ENCODE results near the gene FAAH. TPM values are rescaled to one million over a fixed set of nuclear protein-coding genes. Genes with fewer than 3 reads are reported as not detected.

FAAH gene
- total RNA-seq, 5 donors from 2014 or later (not counting 1 experiment from before 2014, with no cell fraction given), result 5.9 to 10.4 (median 9.5) TPM

DNA sequence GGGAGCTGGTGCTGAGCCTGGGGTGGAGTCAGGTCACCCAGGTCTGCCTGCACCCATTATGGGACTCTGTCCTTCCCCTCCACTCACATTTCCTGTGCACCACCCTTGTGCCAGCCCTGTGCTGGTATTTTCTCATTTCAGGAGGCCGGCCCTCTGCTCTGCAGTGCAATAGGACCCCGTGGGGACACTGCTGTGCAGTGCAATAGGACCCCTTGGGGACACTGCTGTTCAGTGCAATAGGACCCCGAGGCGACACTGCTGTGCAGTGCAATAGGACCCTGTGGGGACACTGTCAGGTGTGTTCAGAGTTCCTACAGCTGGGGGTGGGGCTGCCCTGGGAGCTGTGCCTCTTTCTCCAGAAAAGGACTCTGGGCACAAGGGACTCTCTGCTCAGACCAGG is 59.3 kb downstream of the FAAH start:
- CTCF ChIA-PET, result no interaction called here
- H3K4me1 Mint-ChIP-seq, result peaks cover 4 to 8% (median 4%) of the 10 kb centered on the region in 3 donors
- no peak overlapping the region for H3K27ac Mint-ChIP-seq
- peaks cover 39 to 67% of the 10 kb centered on the region in 2 donors for H3K27me3 Mint-ChIP-seq
- H3K4me1 ChIP-seq (ENCODE audit: control insufficient read depth in 1 of 2, extremely low read depth in 1 of 2, insufficient read depth in 2 of 2, low read length in 2 of 2), result peaks cover 0 to 10% of the 10 kb centered on the region in 2 experiments
- WGBS (ENCODE audit: insufficient coverage), result 54% methylated on average over 4 of the region's 4 CpGs
- POLR2A ChIA-PET, result interaction anchor here in 1 of 2 donors (0.7 kb wide), 1 partner anchor 103 kb away, joined by 3 read pairs; no protein-coding TSS in a partner anchor
- H3K36me3 ChIP-seq (ENCODE audit: control insufficient read depth in 2 of 2, extremely low read depth in 1 of 2, insufficient read depth in 1 of 2, low read length in 1 of 2), result no peaks in the 10 kb centered on the region
- H3K4me3 Mint-ChIP-seq, result no peak overlapping the region
- no peak overlapping the region for H3K27ac ChIP-seq (ENCODE audit: low read length)
- no peaks in the 10 kb centered on the region for H3K36me3 Mint-ChIP-seq
- no peaks in the 10 kb centered on the region for H3K9me3 ChIP-seq
- H3K9me3 Mint-ChIP-seq, result no peaks in the 10 kb centered on the region
- no peak for DNase-seq
- peaks cover 13 to 84% of the 10 kb centered on the region in 2 experiments for H3K27me3 ChIP-seq (replicated peaks in 1 of 2; ENCODE audit: control insufficient read depth in 2 of 2, extremely low read depth in 1 of 2, insufficient read depth in 2 of 2, low read length in 1 of 2)
- H3K4me3 ChIP-seq (ENCODE audit: control insufficient read depth in 1 of 2, extremely low read depth in 1 of 2, low read length in 1 of 2), result no peak overlapping the region
- no peak for ATAC-seq (replicated peaks in 1 of 4)

DNA sequence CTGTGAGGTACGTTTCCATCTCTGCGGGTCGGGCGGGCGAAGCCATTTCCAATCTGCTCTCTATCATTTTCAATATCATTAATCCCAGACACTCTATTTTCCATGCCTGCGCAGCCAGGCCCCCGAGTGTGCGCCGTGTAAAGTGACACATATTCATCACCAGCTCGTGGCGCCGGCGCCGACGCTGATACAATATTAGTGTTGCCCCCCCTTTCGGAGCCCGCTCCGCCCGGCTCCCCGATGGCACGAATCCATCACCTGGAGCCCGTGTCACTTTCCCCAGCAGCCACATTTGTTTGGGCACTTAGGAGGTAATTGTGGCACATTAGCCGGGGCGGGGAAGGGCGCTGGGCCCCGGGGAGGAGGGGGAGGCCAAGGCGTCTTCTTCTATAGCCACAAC is 61.8 kb downstream of the FAAH start:
- no peak for DNase-seq
- no peak for ATAC-seq (replicated peaks in 1 of 4)
- POLR2A ChIA-PET, result no interaction called here
- Histone ChIP-seq H3K27ac (ENCODE audit: low read length) (no peak overlapping the region), H3K4me1 (ENCODE audit: control insufficient read depth in 1 of 2, extremely low read depth in 1 of 2, insufficient read depth in 2 of 2, low read length in 2 of 2) (no peaks in the 10 kb centered on the region), H3K27me3 (replicated peaks in 1 of 2; ENCODE audit: control insufficient read depth in 2 of 2, extremely low read depth in 1 of 2, insufficient read depth in 2 of 2, low read length in 1 of 2) (peaks cover 1 to 81% of the 10 kb centered on the region in 2 experiments), H3K36me3 (ENCODE audit: control insufficient read depth in 2 of 2, extremely low read depth in 1 of 2, insufficient read depth in 1 of 2, low read length in 1 of 2) (no peaks in the 10 kb centered on the region), H3K4me3 (ENCODE audit: control insufficient read depth in 1 of 2, extremely low read depth in 1 of 2, low read length in 1 of 2) (no peak overlapping the region), H3K9me3 (no peaks in the 10 kb centered on the region)
- Mint-ChIP-seq H3K9me3 (no peaks in the 10 kb centered on the region), H3K4me3 (no peak overlapping the region), H3K4me1 (no peaks in the 10 kb centered on the region), H3K27me3 (peaks cover 31 to 56% of the 10 kb centered on the region in 2 donors), H3K27ac (no peak overlapping the region), H3K36me3 (no peaks in the 10 kb centered on the region)
- WGBS (ENCODE audit: insufficient coverage), result 95% methylated on average over 16 of the region's 27 CpGs
- CTCF ChIA-PET, result no interaction called here

DNA sequence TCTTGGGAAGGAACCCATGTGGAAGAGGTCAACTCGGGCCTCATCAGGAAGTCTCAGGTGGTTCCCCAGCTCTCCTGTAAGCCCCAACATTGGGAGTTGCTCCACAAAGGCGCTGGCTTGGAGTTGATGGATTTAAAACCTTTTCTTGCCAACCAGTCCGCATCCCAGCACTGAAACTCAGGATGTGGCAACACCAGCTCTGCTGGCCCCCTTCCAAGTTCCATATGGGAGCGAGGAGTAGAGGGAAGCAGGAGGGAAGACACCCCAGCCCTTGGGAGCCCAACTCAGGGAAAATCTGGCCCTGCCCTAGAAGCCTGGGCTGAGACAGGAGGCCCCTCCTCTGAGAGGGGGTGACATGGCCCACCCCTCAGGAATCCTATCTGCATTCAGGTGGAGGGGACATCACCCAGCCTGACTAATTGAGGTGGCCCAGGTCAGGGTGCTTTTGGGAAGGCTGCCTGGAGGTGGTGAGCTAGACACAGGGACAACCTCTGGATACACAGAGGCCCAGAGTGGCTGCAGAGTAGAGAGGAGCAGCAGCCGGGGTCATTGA is 62.4 kb downstream of the FAAH start:
- Mint-ChIP-seq H3K27ac (no peak overlapping the region), H3K4me1 (no peaks in the 10 kb centered on the region), H3K36me3 (no peaks in the 10 kb centered on the region), H3K27me3 (peaks cover 27 to 53% of the 10 kb centered on the region in 2 donors), H3K4me3 (no peak overlapping the region), H3K9me3 (no peaks in the 10 kb centered on the region)
- H3K4me1 ChIP-seq (ENCODE audit: control insufficient read depth in 1 of 2, extremely low read depth in 1 of 2, insufficient read depth in 2 of 2, low read length in 2 of 2), result no peaks in the 10 kb centered on the region
- peaks cover 0 to 79% of the 10 kb centered on the region in 2 experiments for H3K27me3 ChIP-seq (replicated peaks in 1 of 2; ENCODE audit: control insufficient read depth in 2 of 2, extremely low read depth in 1 of 2, insufficient read depth in 2 of 2, low read length in 1 of 2)
- no peaks in the 10 kb centered on the region for H3K36me3 ChIP-seq (ENCODE audit: control insufficient read depth in 2 of 2, extremely low read depth in 1 of 2, insufficient read depth in 1 of 2, low read length in 1 of 2)
- ChIA-PET CTCF (no interaction called here), POLR2A (no interaction called here)
- H3K9me3 ChIP-seq, result no peaks in the 10 kb centered on the region
- WGBS (ENCODE audit: insufficient coverage), result 86% methylated on average over 1 of the region's 5 CpGs
- DNase-seq (no peak), ATAC-seq (replicated peaks in 1 of 4) (no peak)
- H3K4me3 ChIP-seq (ENCODE audit: control insufficient read depth in 1 of 2, extremely low read depth in 1 of 2, low read length in 1 of 2), result no peak overlapping the region
- no peak overlapping the region for H3K27ac ChIP-seq (ENCODE audit: low read length)

DNA sequence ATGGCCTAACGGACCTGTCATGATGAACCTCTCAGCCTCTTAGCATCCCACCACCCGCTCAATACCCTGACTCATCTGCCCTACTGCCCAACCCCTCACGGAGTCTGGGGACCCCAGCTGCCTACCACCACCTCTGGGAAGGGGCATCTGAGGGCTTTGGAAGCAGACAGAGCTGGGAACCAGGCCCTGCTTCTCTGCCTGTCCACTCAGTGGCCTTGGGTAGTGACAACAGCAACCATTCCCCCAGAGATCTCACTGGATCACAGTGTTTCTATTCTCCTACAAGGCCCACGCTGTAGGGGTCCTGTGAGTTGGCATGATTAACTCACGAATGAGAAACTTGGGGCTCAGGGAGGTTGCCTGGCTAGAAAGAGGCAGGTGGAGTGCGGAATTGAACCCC is 63.1 kb downstream of the FAAH start:
- CTCF ChIA-PET, result no interaction called here
- no peaks in the 10 kb centered on the region for H3K36me3 ChIP-seq (ENCODE audit: control insufficient read depth in 2 of 2, extremely low read depth in 1 of 2, insufficient read depth in 1 of 2, low read length in 1 of 2)
- H3K4me3 ChIP-seq (ENCODE audit: control insufficient read depth in 1 of 2, extremely low read depth in 1 of 2, low read length in 1 of 2), result no peak overlapping the region
- no peak overlapping the region for H3K27ac ChIP-seq (ENCODE audit: low read length)
- Mint-ChIP-seq H3K9me3 (no peaks in the 10 kb centered on the region), H3K27me3 (peaks cover 26 to 46% of the 10 kb centered on the region in 2 donors), H3K27ac (no peak overlapping the region), H3K4me3 (no peak overlapping the region), H3K36me3 (no peaks in the 10 kb centered on the region), H3K4me1 (no peaks in the 10 kb centered on the region)
- ATAC-seq (replicated peaks in 1 of 4), result no peak
- POLR2A ChIA-PET, result no interaction called here
- H3K9me3 ChIP-seq, result no peaks in the 10 kb centered on the region
- 80% methylated on average over 2 of the region's 6 CpGs for WGBS (ENCODE audit: insufficient coverage)
- no peaks in the 10 kb centered on the region for H3K4me1 ChIP-seq (ENCODE audit: control insufficient read depth in 1 of 2, extremely low read depth in 1 of 2, insufficient read depth in 2 of 2, low read length in 2 of 2)
- H3K27me3 ChIP-seq (replicated peaks in 1 of 2; ENCODE audit: control insufficient read depth in 2 of 2, extremely low read depth in 1 of 2, insufficient read depth in 2 of 2, low read length in 1 of 2), result peaks cover 0 to 81% of the 10 kb centered on the region in 2 experiments
- no peak for DNase-seq

DNA sequence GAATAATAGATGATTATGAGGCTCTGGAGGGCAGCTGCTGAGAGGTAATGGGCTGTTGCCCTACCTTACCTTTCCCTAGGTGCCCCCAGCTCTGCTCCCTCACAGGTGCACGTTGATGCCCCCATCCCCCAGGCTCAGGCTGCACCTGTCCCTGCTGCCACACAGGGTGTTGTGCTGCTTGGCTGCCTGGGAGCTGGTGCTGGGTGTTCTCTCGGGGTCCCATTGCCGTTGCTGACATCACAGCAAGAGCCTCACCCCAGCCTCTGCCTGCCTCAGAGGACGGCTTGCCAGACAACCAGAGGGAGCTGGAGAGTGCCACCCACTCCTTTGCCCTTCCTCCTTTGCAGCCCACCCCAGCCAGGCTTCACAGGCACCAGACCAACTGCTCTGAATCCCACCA is 64.1 kb downstream of the FAAH start:
- H3K36me3 ChIP-seq (ENCODE audit: control insufficient read depth in 2 of 2, extremely low read depth in 1 of 2, insufficient read depth in 1 of 2, low read length in 1 of 2), result no peaks in the 10 kb centered on the region
- peaks cover 0 to 72% of the 10 kb centered on the region in 2 experiments for H3K27me3 ChIP-seq (replicated peaks in 1 of 2; ENCODE audit: control insufficient read depth in 2 of 2, extremely low read depth in 1 of 2, insufficient read depth in 2 of 2, low read length in 1 of 2)
- peaks cover 25 to 42% of the 10 kb centered on the region in 2 donors for H3K27me3 Mint-ChIP-seq
- H3K9me3 ChIP-seq, result no peaks in the 10 kb centered on the region
- ATAC-seq (replicated peaks in 1 of 4) (no peak), DNase-seq (no peak)
- no peak overlapping the region for H3K4me3 Mint-ChIP-seq
- H3K9me3 Mint-ChIP-seq, result no peaks in the 10 kb centered on the region
- no peak overlapping the region for H3K27ac ChIP-seq (ENCODE audit: low read length)
- 57% methylated on average over 4 of the region's 4 CpGs for WGBS (ENCODE audit: insufficient coverage)
- H3K27ac Mint-ChIP-seq, result no peak overlapping the region
- no peaks in the 10 kb centered on the region for H3K36me3 Mint-ChIP-seq
- POLR2A ChIA-PET, result no interaction called here
- no peaks in the 10 kb centered on the region for H3K4me1 ChIP-seq (ENCODE audit: control insufficient read depth in 1 of 2, extremely low read depth in 1 of 2, insufficient read depth in 2 of 2, low read length in 2 of 2)
- CTCF ChIA-PET, result no interaction called here
- H3K4me1 Mint-ChIP-seq, result no peaks in the 10 kb centered on the region
- no peak overlapping the region for H3K4me3 ChIP-seq (ENCODE audit: control insufficient read depth in 1 of 2, extremely low read depth in 1 of 2, low read length in 1 of 2)

DNA sequence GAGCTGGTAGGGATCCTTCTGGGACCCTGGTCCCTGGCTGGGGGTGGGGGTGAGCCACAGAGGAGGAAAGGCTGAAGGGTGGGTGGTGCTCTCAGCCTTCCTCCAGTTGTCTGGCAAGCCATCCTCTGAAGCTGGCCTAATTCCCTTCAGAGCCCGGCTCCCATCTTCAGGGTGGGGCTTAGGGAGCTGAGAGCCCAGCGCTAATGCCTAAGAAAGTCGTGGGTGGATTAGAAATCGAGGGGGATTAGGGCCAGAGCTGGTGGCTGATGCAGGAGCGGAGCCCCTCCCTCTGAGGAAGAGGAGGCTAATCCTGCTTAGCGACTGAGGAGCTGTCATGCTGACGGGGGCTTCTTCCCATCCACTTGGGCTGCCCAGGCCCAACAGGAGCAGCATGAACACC is 64.7 kb downstream of the FAAH start:
- no peak overlapping the region for H3K27ac Mint-ChIP-seq
- H3K4me3 Mint-ChIP-seq, result no peak overlapping the region
- WGBS (ENCODE audit: insufficient coverage), result 71% methylated on average over 6 of the region's 7 CpGs
- no peaks in the 10 kb centered on the region for H3K4me1 Mint-ChIP-seq
- Histone ChIP-seq H3K4me1 (ENCODE audit: control insufficient read depth in 1 of 2, extremely low read depth in 1 of 2, insufficient read depth in 2 of 2, low read length in 2 of 2) (no peaks in the 10 kb centered on the region), H3K36me3 (ENCODE audit: control insufficient read depth in 2 of 2, extremely low read depth in 1 of 2, insufficient read depth in 1 of 2, low read length in 1 of 2) (no peaks in the 10 kb centered on the region), H3K27me3 (replicated peaks in 1 of 2; ENCODE audit: control insufficient read depth in 2 of 2, extremely low read depth in 1 of 2, insufficient read depth in 2 of 2, low read length in 1 of 2) (peaks cover 0 to 66% of the 10 kb centered on the region in 2 experiments), H3K27ac (ENCODE audit: low read length) (no peak overlapping the region), H3K4me3 (ENCODE audit: control insufficient read depth in 1 of 2, extremely low read depth in 1 of 2, low read length in 1 of 2) (no peak overlapping the region), H3K9me3 (no peaks in the 10 kb centered on the region)
- no peak for ATAC-seq (replicated peaks in 1 of 4)
- POLR2A ChIA-PET, result no interaction called here
- CTCF ChIA-PET, result no interaction called here
- peaks cover 26 to 39% of the 10 kb centered on the region in 2 donors for H3K27me3 Mint-ChIP-seq
- H3K9me3 Mint-ChIP-seq, result no peaks in the 10 kb centered on the region
- H3K36me3 Mint-ChIP-seq, result no peaks in the 10 kb centered on the region
- DNase-seq, result no peak

DNA sequence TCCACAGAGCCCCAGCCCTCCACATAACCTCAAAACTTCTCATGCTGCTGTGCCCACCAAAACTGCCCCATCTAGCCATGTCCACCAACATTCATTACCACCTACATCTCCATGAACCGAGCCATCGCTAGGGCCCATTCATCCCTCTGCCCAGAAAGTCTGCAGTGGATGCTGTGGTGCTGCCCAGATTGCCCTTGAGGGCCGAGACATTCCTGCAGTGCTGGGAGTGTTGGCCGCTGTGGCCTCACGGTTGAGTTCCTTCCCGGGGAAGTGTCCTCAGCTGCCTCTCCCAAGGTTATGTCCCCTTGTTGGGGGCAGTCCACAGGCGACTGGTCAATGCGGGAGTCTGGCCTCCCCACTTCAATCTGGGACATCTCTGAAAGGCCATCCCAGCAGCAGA is 65.2 kb downstream of the FAAH start:
- H3K36me3 ChIP-seq (ENCODE audit: control insufficient read depth in 2 of 2, extremely low read depth in 1 of 2, insufficient read depth in 1 of 2, low read length in 1 of 2), result no peaks in the 10 kb centered on the region
- DNase-seq (no peak), ATAC-seq (replicated peaks in 1 of 4) (no peak)
- no peaks in the 10 kb centered on the region for H3K9me3 ChIP-seq
- POLR2A ChIA-PET, result no interaction called here
- no peaks in the 10 kb centered on the region for H3K4me1 ChIP-seq (ENCODE audit: control insufficient read depth in 1 of 2, extremely low read depth in 1 of 2, insufficient read depth in 2 of 2, low read length in 2 of 2)
- no peak overlapping the region for H3K27ac ChIP-seq (ENCODE audit: low read length)
- H3K4me3 ChIP-seq (ENCODE audit: control insufficient read depth in 1 of 2, extremely low read depth in 1 of 2, low read length in 1 of 2), result no peak overlapping the region
- no peaks in the 10 kb centered on the region for H3K36me3 Mint-ChIP-seq
- H3K9me3 Mint-ChIP-seq, result no peaks in the 10 kb centered on the region
- peaks cover 0 to 66% of the 10 kb centered on the region in 2 experiments for H3K27me3 ChIP-seq (replicated peaks in 1 of 2; ENCODE audit: control insufficient read depth in 2 of 2, extremely low read depth in 1 of 2, insufficient read depth in 2 of 2, low read length in 1 of 2)
- CTCF ChIA-PET, result no interaction called here
- no peaks in the 10 kb centered on the region for H3K4me1 Mint-ChIP-seq
- 76% methylated on average over 5 of the region's 8 CpGs for WGBS (ENCODE audit: insufficient coverage)
- H3K27me3 Mint-ChIP-seq, result peaks cover 31 to 40% of the 10 kb centered on the region in 2 donors
- H3K4me3 Mint-ChIP-seq, result no peak overlapping the region
- no peak overlapping the region for H3K27ac Mint-ChIP-seq
